Activated T-cell treated with anti-CD3 and anti-CD28 coated beads, Interleukin-2, amount 50 U/mL, for 72 hours (primary cell): Measurements from ENCODE around the gene MMP10. TPM values are rescaled to one million over a fixed set of nuclear protein-coding genes. Genes with fewer than 3 reads are reported as not detected.
"Not testable (repeated sequence)": the region's sequence is repeated elsewhere in the genome, so short reads cannot be mapped to it uniquely, and the experiment has no call there.

Experiments
- ATAC-seq, 2 donors: fragments of 150-1000 bp; cut with Tn5 transposase; replicated peaks in 1 of 2; 2 replicates each; pipeline ENCODE4 v1.10.0; 2021; ENCODE audit warnings: moderate library complexity in 2 of 2, mild to moderate bottlenecking in 1 of 2
- DNase-seq, 2 donors: peaks; one replicate each; pipeline ENCODE4 v3.0.0; 2021 to 2022; ENCODE audit warnings: mixed read lengths in 1 of 2
- H3K27ac Mint-ChIP-seq: one replicate; pipeline ENCODE4 v1.8.0; 2022; ENCODE audit warnings: mild to moderate bottlenecking, moderate library complexity, mixed read lengths
- H3K27me3 Mint-ChIP-seq: one replicate; pipeline ENCODE4 v1.8.0; 2022; ENCODE audit warnings: low read depth, mixed read lengths
- H3K36me3 Mint-ChIP-seq, 2 donors: one replicate each; pipeline ENCODE4 v1.8.0; 2022; ENCODE audit warnings: mixed read lengths in 2 of 2, mild to moderate bottlenecking in 1 of 2; ENCODE audit not compliant: insufficient read depth in 2 of 2
- H3K4me1 Mint-ChIP-seq: one replicate; pipeline ENCODE4 v1.8.0; 2022; ENCODE audit warnings: low read depth, mixed read lengths
- H3K4me3 Mint-ChIP-seq, 2 donors: one replicate each; pipeline ENCODE4 v1.8.0; 2022; ENCODE audit warnings: mild to moderate bottlenecking in 2 of 2, mixed read lengths in 2 of 2, moderate library complexity in 2 of 2
- H3K9me3 Mint-ChIP-seq, 2 donors: one replicate each; pipeline ENCODE4 v1.8.0; 2022; ENCODE audit warnings: mixed read lengths in 2 of 2
- total RNA-seq, 2 donors: library from RNA; stranded (reverse); gene quantifications; one replicate each; pipeline ENCODE4 v1.2.3, GENCODE V29; 2022

The MMP10 gene
- total RNA-seq, 2 donors from 2014 or later, result 1.2 TPM; not detected in 1

GRCh38 chr11:102770191-102770590, 10.2 kb downstream of the MMP10 start:
- Mint-ChIP-seq H3K27me3 (peaks cover 16% of the 10 kb centered on the region), H3K36me3 (no peaks in the 10 kb centered on the region), H3K9me3 (no peaks in the 10 kb centered on the region), H3K4me3 (no peak overlapping the region), H3K27ac (no peak overlapping the region), H3K4me1 (no peaks in the 10 kb centered on the region)
- DNase-seq (no peak), ATAC-seq (no peak)

GRCh38 chr11:102767800-102768199, 12.6 kb downstream of the MMP10 start:
- no peak for DNase-seq
- H3K27ac Mint-ChIP-seq, result no peak overlapping the region
- ATAC-seq, result no peak
- no peak overlapping the region for H3K4me3 Mint-ChIP-seq
- no peaks in the 10 kb centered on the region for H3K36me3 Mint-ChIP-seq
- H3K4me1 Mint-ChIP-seq, result no peaks in the 10 kb centered on the region
- H3K9me3 Mint-ChIP-seq, result no peaks in the 10 kb centered on the region
- H3K27me3 Mint-ChIP-seq, result peaks cover 23% of the 10 kb centered on the region

GRCh38 chr11:102763440-102763839, 17.0 kb downstream of the MMP10 start:
- peaks cover 26% of the 10 kb centered on the region for H3K27me3 Mint-ChIP-seq
- no peak overlapping the region for H3K27ac Mint-ChIP-seq
- H3K36me3 Mint-ChIP-seq, result no peaks in the 10 kb centered on the region
- no peak for DNase-seq
- ATAC-seq, result no peak
- no peaks in the 10 kb centered on the region for H3K9me3 Mint-ChIP-seq
- peaks cover 5% of the 10 kb centered on the region for H3K4me1 Mint-ChIP-seq
- H3K4me3 Mint-ChIP-seq, result no peak overlapping the region

GRCh38 chr11:102762361-102762767, 18.1 kb downstream of the MMP10 start:
- Mint-ChIP-seq H3K4me3 (no peak overlapping the region), H3K36me3 (no peaks in the 10 kb centered on the region), H3K9me3 (no peaks in the 10 kb centered on the region), H3K4me1 (peaks cover 5% of the 10 kb centered on the region), H3K27me3 (peaks cover 29% of the 10 kb centered on the region), H3K27ac (no peak overlapping the region)
- DNase-seq, result no peak
- peak; percentile 44 to 45 for ATAC-seq

- H3K27me3 Mint-ChIP-seq, result peaks cover 34% of the 10 kb centered on the region
- no peak for ATAC-seq
- H3K27ac Mint-ChIP-seq, result no peak overlapping the region
- no peaks in the 10 kb centered on the region for H3K36me3 Mint-ChIP-seq
- no peaks in the 10 kb centered on the region for H3K9me3 Mint-ChIP-seq
- H3K4me3 Mint-ChIP-seq, result no peak overlapping the region
- no peak for DNase-seq
- H3K4me1 Mint-ChIP-seq, result peaks cover 5% of the 10 kb centered on the region
Measured at GRCh38 chr11:102761646-102762238, 18.7 kb downstream of the MMP10 start.

- no peaks in the 10 kb centered on the region for H3K9me3 Mint-ChIP-seq
- no peak for DNase-seq
- no peaks in the 10 kb centered on the region for H3K36me3 Mint-ChIP-seq
- peaks cover 5% of the 10 kb centered on the region for H3K4me1 Mint-ChIP-seq
- peak overlapping the region; percentile 81 for H3K27ac Mint-ChIP-seq
- ATAC-seq, result peak; percentile 82 to 85
- peaks cover 41% of the 10 kb centered on the region for H3K27me3 Mint-ChIP-seq
- peak overlapping the region in 1 of 2 donors; percentile 21 for H3K4me3 Mint-ChIP-seq
Measured at GRCh38 chr11:102760344-102761035, 19.9 kb downstream of the MMP10 start.

- H3K4me1 Mint-ChIP-seq, result peaks cover 5% of the 10 kb centered on the region
- no peak overlapping the region for H3K4me3 Mint-ChIP-seq
- no peak for DNase-seq
- peaks cover 40% of the 10 kb centered on the region for H3K27me3 Mint-ChIP-seq
- no peak overlapping the region for H3K27ac Mint-ChIP-seq
- H3K36me3 Mint-ChIP-seq, result no peaks in the 10 kb centered on the region
- H3K9me3 Mint-ChIP-seq, result no peaks in the 10 kb centered on the region
- ATAC-seq, result no peak
Measured at GRCh38 chr11:102757823-102758549, 22.4 kb downstream of the MMP10 start.

GRCh38 chr11:102753267-102753666, 27.2 kb downstream of the MMP10 start:
- peaks cover 0 to 3% of the 10 kb centered on the region in 2 donors for H3K36me3 Mint-ChIP-seq
- no peaks in the 10 kb centered on the region for H3K4me1 Mint-ChIP-seq
- DNase-seq (no peak), ATAC-seq (no peak)
- no peak overlapping the region for H3K27ac Mint-ChIP-seq
- H3K27me3 Mint-ChIP-seq, result peaks cover 33% of the 10 kb centered on the region
- H3K4me3 Mint-ChIP-seq, result no peak overlapping the region
- peaks cover 0 to 4% of the 10 kb centered on the region in 2 donors for H3K9me3 Mint-ChIP-seq

GRCh38 chr11:102751673-102752072, 28.8 kb downstream of the MMP10 start:
- Mint-ChIP-seq H3K36me3 (peaks cover 3 to 5% of the 10 kb centered on the region in 2 donors), H3K27ac (no peak overlapping the region), H3K9me3 (peaks cover 5 to 8% of the 10 kb centered on the region in 2 donors), H3K27me3 (peaks cover 18% of the 10 kb centered on the region), H3K4me3 (no peak overlapping the region), H3K4me1 (no peaks in the 10 kb centered on the region)
- DNase-seq, result no peak
- no peak for ATAC-seq

- Mint-ChIP-seq H3K4me3 (no peak overlapping the region), H3K9me3 (peaks cover 7 to 9% of the 10 kb centered on the region in 2 donors), H3K27me3 (peaks cover 6% of the 10 kb centered on the region), H3K4me1 (no peaks in the 10 kb centered on the region), H3K27ac (no peak overlapping the region), H3K36me3 (peaks cover 3 to 7% of the 10 kb centered on the region in 2 donors)
- ATAC-seq, result no peak
- DNase-seq, result no peak
Measured at GRCh38 chr11:102749101-102749722, 31.2 kb downstream of the MMP10 start.

- H3K4me3 Mint-ChIP-seq, H3K4me1 Mint-ChIP-seq, H3K36me3 Mint-ChIP-seq, ATAC-seq, DNase-seq, H3K27me3 Mint-ChIP-seq: not testable (repeated sequence)
- Mint-ChIP-seq H3K9me3 (peaks cover 7 to 10% of the 10 kb centered on the region in 2 donors), H3K27ac (peak overlapping the region; percentile 30)
Measured at GRCh38 chr11:102746746-102747578, 33.5 kb downstream of the MMP10 start.

GRCh38 chr11:102734650-102735049, 45.8 kb downstream of the MMP10 start:
- no peaks in the 10 kb centered on the region for H3K27me3 Mint-ChIP-seq
- peaks cover 0 to 1% of the 10 kb centered on the region in 2 donors for H3K9me3 Mint-ChIP-seq
- H3K27ac Mint-ChIP-seq, result no peak overlapping the region
- no peaks in the 10 kb centered on the region for H3K36me3 Mint-ChIP-seq
- no peak overlapping the region for H3K4me3 Mint-ChIP-seq
- ATAC-seq (no peak), DNase-seq (no peak)
- no peaks in the 10 kb centered on the region for H3K4me1 Mint-ChIP-seq
